HG02870 (cell line): ENCODE results near the gene TPPP.
"Not testable (repeated sequence)": the region's sequence is repeated elsewhere in the genome, so short reads cannot be mapped to it uniquely, and the experiment has no call there.

ENCODE experiments used
- ATAC-seq: cut with Tn5 transposase; IDR thresholded peaks from one replicate; pipeline ENCODE4 v1.9.1; 2021; ENCODE audit warnings: mild to moderate bottlenecking, moderate library complexity; ENCODE audit not compliant: unreplicated experiment

TPPP gene

GRCh38 chr5:695475-695874 lies 2.3 kb upstream of the TPPP start:
- not testable (repeated sequence) for ATAC-seq

DNA sequence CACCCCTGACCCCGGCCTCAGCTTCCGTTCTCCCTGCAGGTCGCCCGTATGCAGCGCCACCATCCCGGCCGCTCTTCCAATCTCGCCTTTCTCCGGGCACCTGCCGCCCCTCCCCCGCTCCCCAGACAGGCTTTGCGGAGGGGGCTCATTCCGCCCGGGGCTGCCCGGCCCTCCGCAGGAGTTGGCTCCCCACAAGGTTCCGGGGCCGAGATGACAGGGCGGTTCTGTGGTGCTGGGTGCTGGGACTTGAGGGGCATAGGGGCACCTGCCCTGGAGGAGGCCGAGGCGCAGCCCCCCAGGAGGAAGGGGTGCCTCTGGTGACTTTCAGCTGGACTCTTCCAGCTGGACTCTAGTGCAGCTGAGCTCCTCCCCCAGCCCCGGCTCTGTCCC lies 885 bp upstream of the TPPP start:
- not testable (repeated sequence) for ATAC-seq

- ATAC-seq = peak; percentile 7
These were observed 567 bp downstream of the TPPP start for GRCh38 chr5:692529-693041.

GRCh38 chr5:691817-692528 lies 1.2 kb downstream of the TPPP start:
- ATAC-seq = no peak

GRCh38 chr5:691049-691448 lies 2.1 kb downstream of the TPPP start:
- not testable (repeated sequence) for ATAC-seq

DNA sequence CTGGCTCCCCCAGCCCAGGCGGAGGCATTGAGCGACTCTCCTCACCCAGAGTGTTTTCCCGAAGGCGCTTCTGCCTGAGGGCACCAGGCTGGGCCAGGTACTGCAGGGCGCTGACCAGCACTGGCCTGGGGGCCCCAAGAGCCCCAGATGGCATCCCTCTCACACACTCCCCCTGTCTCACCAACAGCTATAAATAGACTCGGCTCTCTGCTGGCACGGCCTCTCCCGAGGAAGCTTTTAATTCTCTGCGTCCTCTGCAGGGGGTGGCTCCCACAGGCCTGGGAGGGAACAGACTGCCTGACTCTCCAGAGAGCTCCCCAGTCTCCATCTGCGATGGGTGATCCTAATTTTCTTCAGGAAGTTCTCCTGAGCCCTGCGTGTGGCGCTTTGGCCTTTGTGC lies 2.9 kb downstream of the TPPP start:
- ATAC-seq = not testable (repeated sequence)

GRCh38 chr5:688348-689010 lies 4.7 kb downstream of the TPPP start:
- ATAC-seq = not testable (repeated sequence)

DNA sequence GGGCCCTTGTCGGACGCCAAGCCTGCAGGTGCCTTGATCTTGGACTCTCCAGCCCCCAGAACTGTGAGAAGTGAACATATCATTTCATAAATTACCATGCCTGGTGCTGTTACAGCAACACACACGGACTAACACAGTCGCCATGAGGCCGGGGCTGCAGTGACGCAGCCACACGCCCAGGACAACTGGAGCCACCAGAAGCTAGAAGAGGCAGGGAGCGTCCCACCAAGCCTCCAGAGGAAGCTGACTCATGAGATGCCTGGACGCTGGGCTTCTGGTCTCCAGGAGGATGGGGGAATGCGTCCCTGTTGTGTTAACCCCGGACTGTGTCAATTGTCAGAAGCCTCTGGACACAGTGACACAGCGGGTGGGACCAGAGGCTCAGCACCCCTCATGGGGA lies 6.2 kb downstream of the TPPP start:
- not testable (repeated sequence) for ATAC-seq

DNA sequence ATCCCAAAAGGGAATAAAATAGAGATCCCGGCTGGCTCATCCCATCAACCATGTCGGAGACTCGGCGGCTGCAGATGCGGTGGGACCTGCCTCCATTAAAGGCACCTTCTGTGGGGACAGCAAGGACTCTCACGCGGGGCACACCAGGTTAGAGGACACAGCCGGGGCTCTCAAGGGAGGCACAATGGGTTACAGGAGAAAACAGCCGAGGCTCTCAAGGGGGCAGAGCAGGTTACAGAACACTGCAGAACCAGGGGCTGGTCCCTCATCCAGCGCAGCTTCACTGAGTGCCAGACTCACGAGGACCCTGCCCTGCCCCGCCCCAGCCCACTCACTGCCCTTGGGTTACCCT lies 7.0 kb downstream of the TPPP start:
- ATAC-seq = not testable (repeated sequence)

DNA sequence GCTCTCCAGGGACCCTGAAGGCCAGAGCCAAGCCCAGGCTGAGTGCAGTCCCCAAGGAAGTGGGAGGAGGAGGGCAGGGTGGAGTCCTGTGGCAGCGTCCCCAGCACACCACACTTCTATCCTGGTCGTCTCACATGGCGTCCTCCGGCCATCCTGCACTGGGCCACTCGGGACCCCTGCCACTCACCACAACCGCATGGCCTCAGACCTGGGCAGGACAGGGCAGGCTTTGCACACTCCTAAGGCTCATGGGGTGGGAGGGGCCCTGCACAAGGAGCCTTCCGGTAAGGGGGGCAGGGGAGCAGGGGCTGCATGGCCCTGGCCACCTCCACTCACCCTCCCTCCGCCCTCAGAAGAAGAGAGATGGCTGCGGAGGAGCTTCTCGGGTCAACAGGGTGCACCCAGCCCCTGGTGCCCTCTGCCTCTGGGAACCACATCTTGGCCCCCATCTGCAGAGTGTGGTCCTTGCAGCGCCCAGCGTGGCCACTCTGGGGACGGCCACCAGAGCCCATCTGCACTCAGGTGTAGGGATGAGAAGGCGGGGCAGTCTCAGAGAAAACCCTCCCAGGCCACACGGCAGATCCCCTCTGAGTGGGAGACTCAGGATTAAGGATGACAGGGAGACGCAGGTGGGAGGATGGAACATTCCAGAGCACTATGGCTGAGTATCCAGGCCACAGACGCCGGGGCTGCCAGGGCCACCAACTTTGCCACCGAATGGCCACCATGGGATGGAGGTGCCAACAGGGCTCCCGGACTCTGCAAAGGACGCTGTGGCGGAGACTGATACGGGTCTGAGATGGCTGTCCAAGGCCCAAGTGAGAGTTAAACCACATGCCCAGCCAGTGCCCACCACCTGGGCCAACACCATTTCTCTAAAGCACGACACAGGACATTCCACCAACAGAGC lies 7.6 kb downstream of the TPPP start:
- no peak for ATAC-seq

GRCh38 chr5:684751-685216 lies 8.4 kb downstream of the TPPP start:
- no peak for ATAC-seq

GRCh38 chr5:683551-684481 lies 9.3 kb downstream of the TPPP start:
- no peak for ATAC-seq

DNA sequence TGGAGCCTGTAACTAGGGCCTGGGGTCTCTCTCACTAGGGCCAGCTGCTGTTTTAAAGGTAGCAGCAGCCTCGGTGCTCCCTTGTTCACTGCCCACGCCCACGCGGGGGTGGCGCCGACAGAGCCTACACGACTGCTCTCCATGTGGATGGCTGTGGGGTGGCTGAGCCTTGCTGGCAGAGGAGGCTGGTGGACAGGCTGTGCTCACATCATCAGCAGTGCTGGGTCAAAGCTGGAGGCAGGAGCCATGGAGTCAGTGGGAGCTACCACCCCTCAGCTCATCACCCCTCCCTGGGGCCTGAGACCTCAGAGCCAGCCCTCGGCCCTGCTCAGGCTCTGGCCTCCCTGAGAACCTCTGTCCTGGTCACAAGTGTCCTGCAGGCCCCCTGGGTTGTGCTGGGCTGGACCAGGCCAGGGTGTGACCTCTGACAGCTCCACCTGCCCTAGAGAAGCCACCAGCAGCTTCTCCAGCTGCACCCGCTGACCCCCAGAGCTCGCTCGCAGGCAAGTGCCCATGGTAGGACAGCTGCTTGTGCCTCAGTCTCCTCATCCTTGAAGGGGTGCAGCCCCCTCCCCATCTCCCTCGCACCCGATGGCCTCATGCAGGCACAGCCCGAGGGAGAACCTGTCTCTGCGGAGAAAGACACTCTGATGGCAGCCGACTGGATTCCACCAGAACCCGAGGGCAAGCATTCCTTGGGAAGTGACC lies 10.3 kb downstream of the TPPP start:
- not testable (repeated sequence) for ATAC-seq

GRCh38 chr5:682216-682615 lies 10.9 kb downstream of the TPPP start:
- not testable (repeated sequence) for ATAC-seq

DNA sequence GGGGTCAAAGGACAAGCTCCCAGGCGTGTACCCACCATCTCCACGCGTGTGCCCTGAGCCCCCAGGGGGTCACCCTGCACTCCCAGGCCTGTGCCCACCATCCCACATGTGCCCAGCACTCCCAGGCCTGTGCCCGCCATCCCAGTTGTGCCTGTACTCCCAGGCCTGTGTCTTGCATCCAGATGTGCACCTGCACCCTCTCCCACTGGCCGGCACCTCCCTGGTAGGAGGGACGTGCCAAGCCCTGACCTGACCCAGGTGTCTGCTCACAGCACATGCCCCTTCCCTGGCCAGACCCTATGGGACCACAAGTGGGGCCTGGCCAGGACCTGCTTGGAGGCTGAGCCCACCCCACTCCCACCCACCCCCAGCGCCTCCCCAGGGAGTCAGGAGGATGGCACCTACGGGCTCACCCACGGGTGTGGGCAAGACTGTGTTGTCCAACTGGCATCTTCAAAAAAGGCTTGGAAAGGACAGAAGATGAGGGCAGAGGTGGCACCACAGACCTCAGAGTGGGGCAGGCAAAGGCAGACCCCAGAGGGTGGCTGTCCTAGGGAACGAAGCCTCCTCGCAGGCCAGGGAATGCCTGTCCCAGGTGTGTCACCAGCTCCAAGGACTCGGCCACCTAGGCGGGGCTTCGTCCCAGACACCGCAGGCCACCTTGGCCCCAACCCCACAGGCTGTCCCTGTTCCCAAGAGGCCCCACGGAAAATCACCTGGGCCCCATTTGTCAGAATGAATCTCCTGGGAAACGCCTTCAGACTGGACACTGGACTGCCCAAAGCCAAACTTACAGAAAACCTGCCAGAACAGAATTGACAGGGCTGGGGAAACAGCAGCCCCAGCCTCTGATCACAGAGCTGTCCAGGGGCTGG lies 11.6 kb downstream of the TPPP start:
- not testable (repeated sequence) for ATAC-seq

- not testable (repeated sequence) for ATAC-seq
These were observed 12.3 kb downstream of the TPPP start for GRCh38 chr5:680836-681235.

GRCh38 chr5:680118-680795 lies 12.9 kb downstream of the TPPP start:
- not testable (repeated sequence) for ATAC-seq
